Activated B cell treated with CpG ODN at 0.5 μM for 24 hours (primary cell): ENCODE data around the gene ANKRD34A. TPM values are rescaled to one million over a fixed set of nuclear protein-coding genes. Genes with fewer than 3 reads are reported as not detected.
A peak's percentile ranks its signal among the peaks of the same experiment; 100 is the strongest.
"Not testable (repeated sequence)": the region's sequence is repeated elsewhere in the genome, so short reads cannot be mapped to it uniquely, and the experiment has no call there.

Experiments used
- ATAC-seq: fragments of 200-7000 bp; cut with Tn5 transposase; one replicate; pipeline ENCODE4 v1.10.0; 2021; ENCODE audit warnings: low read depth, mild to moderate bottlenecking, moderate library complexity
- CTCF ChIA-PET: fragments of 350-600 bp; sonication (Branson Sonifier 250); formaldehyde crosslinking; loops from one replicate; lab custom pipeline; 2021; ENCODE audit warnings: antibody characterized with exemption; lab: Charles Lee
- POLR2A ChIA-PET: fragments of 350-600 bp; sonication (Branson Sonifier 250); formaldehyde crosslinking; loops from one replicate; lab custom pipeline; 2021; ENCODE audit warnings: antibody characterized with exemption; lab: Charles Lee
- DNase-seq: peaks from one replicate; pipeline ENCODE4 v3.0.0; 2022
- H3K27ac Mint-ChIP-seq: one replicate; pipeline ENCODE4 v1.8.0; 2020; ENCODE audit warnings: mixed read lengths
- H3K27me3 Mint-ChIP-seq: one replicate; pipeline ENCODE4 v1.8.0; 2021; ENCODE audit warnings: mixed read lengths
- H3K36me3 Mint-ChIP-seq: one replicate; pipeline ENCODE4 v1.8.0; 2021; ENCODE audit warnings: low read depth, mixed read lengths
- H3K4me1 Mint-ChIP-seq: one replicate; pipeline ENCODE4 v1.8.0; 2021; ENCODE audit warnings: mixed read lengths
- H3K4me3 Mint-ChIP-seq: one replicate; pipeline ENCODE4 v1.8.0; 2020; ENCODE audit warnings: mild to moderate bottlenecking, mixed read lengths
- H3K9me3 Mint-ChIP-seq: one replicate; pipeline ENCODE4 v1.8.0; 2020; ENCODE audit warnings: mixed read lengths
- intact Hi-C: fragments of 100-400 bp; cut with micrococcal nuclease; formaldehyde crosslinking; loops from one replicate; pipeline ENCODE4 v1.15.1; 2024
- total RNA-seq: library from RNA; stranded (reverse); gene quantifications from 2 replicates; pipeline ENCODE4 v1.2.3, GENCODE V29; 2022
- TF ChIP-seq, protein P1 (sequence below): fragments of 200-600 bp; IDR thresholded peaks from one replicate; pipeline ENCODE4 v1.8.0; 2022; ENCODE audit warnings: antibody characterized with exemption, mild to moderate bottlenecking

The ANKRD34A gene
- total RNA-seq, 1 donor from 2014 or later, result 1.4 TPM

DNA sequence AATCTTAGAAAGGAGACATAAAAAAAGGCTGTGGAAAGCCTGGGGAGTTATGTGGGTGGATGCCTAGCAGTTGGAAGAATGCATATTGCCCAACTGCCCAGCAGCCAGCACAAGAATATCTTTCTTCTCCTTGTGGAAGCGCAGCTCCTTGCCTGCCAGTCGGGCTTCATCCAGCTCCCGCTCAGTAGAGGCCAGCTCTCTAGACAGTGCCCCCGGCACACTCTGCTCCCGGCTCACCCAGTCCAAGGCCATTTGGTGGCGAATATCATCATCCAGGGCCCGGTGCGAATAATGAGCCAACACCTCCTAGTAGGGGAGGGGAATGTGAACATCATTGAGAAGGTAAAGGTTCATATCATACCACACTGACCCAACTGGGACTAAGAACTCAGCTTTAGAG, 28.1 kb downstream of the ANKRD34A start:
- intact Hi-C loops, result no loop called here
- H3K4me1 Mint-ChIP-seq, result peaks cover 20% of the 10 kb centered on the region
- DNase-seq (no peak), ATAC-seq (no peak)
- H3K36me3 Mint-ChIP-seq, result peaks cover 33% of the 10 kb centered on the region
- TF ChIP-seq, protein P1, sequence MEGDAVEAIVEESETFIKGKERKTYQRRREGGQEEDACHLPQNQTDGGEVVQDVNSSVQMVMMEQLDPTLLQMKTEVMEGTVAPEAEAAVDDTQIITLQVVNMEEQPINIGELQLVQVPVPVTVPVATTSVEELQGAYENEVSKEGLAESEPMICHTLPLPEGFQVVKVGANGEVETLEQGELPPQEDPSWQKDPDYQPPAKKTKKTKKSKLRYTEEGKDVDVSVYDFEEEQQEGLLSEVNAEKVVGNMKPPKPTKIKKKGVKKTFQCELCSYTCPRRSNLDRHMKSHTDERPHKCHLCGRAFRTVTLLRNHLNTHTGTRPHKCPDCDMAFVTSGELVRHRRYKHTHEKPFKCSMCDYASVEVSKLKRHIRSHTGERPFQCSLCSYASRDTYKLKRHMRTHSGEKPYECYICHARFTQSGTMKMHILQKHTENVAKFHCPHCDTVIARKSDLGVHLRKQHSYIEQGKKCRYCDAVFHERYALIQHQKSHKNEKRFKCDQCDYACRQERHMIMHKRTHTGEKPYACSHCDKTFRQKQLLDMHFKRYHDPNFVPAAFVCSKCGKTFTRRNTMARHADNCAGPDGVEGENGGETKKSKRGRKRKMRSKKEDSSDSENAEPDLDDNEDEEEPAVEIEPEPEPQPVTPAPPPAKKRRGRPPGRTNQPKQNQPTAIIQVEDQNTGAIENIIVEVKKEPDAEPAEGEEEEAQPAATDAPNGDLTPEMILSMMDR, result no peak
- no peaks in the 10 kb centered on the region for H3K9me3 Mint-ChIP-seq
- H3K27me3 Mint-ChIP-seq, result no peaks in the 10 kb centered on the region
- POLR2A ChIA-PET, result interaction anchor here (0.6 to 2.4 kb wide), 3 partner anchors 9 to 102 kb away, joined by 3 to 10 read pairs (median 7); partner anchors contain the start of genes LIX1L and RBM8A
- H3K4me3 Mint-ChIP-seq, result no peak overlapping the region
- no peak overlapping the region for H3K27ac Mint-ChIP-seq
- CTCF ChIA-PET, result no interaction called here

- ChIA-PET POLR2A (interaction anchor here (1.6 kb wide), 1 partner anchor 8 kb away, joined by 10 read pairs; the partner anchor contains the start of gene RBM8A), CTCF (no interaction called here)
- H3K36me3 Mint-ChIP-seq, result peaks cover 33% of the 10 kb centered on the region
- no peaks in the 10 kb centered on the region for H3K9me3 Mint-ChIP-seq
- no peak overlapping the region for H3K4me3 Mint-ChIP-seq
- H3K4me1 Mint-ChIP-seq, result peaks cover 22% of the 10 kb centered on the region
- TF ChIP-seq, protein P1, result no peak
- DNase-seq, result no peak
- no peaks in the 10 kb centered on the region for H3K27me3 Mint-ChIP-seq
- ATAC-seq, result no peak
- intact Hi-C loops, result no loop called here
- H3K27ac Mint-ChIP-seq, result no peak overlapping the region
Observed at GRCh38 chr1:145935708-145936107, 28.7 kb downstream of the ANKRD34A start.

GRCh38 chr1:145932522-145933009, 31.8 kb downstream of the ANKRD34A start:
- peak; percentile 42 for DNase-seq
- intact Hi-C loops, result loop anchor here (1.0 kb wide), 1 partner anchor 25 kb away; no protein-coding TSS in a partner anchor
- CTCF ChIA-PET, result interaction anchor here (2.7 kb wide), 1 partner anchor 25 kb away, joined by 7 read pairs; the partner anchor contains the start of gene LIX1L
- ATAC-seq, result peak; percentile 34
- POLR2A ChIA-PET, result interaction anchor here (0.7 to 3.0 kb wide), 7 partner anchors 14 to 652 kb away, joined by 3 to 10 read pairs (median 3); partner anchors contain the start of genes ANKRD34A, LIX1L, PEX11B and PIAS3
- Mint-ChIP-seq H3K36me3 (peaks cover 27% of the 10 kb centered on the region), H3K4me3 (peak overlapping the region; percentile 60), H3K27ac (peak overlapping the region; percentile 93), H3K4me1 (peaks cover 28% of the 10 kb centered on the region)
- not testable (repeated sequence) for H3K9me3 Mint-ChIP-seq, H3K27me3 Mint-ChIP-seq

- Mint-ChIP-seq H3K27ac (peak overlapping the region; percentile 74), H3K4me3 (no peak overlapping the region), H3K27me3 (no peaks in the 10 kb centered on the region), H3K36me3 (peaks cover 9% of the 10 kb centered on the region), H3K4me1 (peaks cover 23% of the 10 kb centered on the region), H3K9me3 (no peaks in the 10 kb centered on the region)
- CTCF ChIA-PET, result interaction anchor here (0.8 to 2.0 kb wide), 8 partner anchors 10 to 86 kb away, joined by 4 to 23 read pairs (median 8); partner anchors contain the start of genes ANKRD34A, LIX1L, NUDT17 and PEX11B
- POLR2A ChIA-PET, result interaction anchor here (0.6 to 5.3 kb wide), 40 partner anchors 8 to 647 kb away, joined by 3 to 128 read pairs (median 7); partner anchors contain the start of genes ANKRD34A, ANKRD35, ITGA10 and LIX1L
- ATAC-seq (no peak), DNase-seq (no peak)
- intact Hi-C loops, result loop anchor here (1.0 to 5.0 kb wide), 8 partner anchors 10 to 109 kb away; partner anchors contain the start of genes ANKRD34A, LIX1L, PEX11B and PIAS3
- TF ChIP-seq, protein P1, result no peak
Observed at GRCh38 chr1:145927916-145928643, 36.3 kb downstream of the ANKRD34A start.

- H3K27ac Mint-ChIP-seq, result peak within 1 kb of the TSS; percentile 74
- DNase-seq, result peak; percentile 77
- H3K36me3 Mint-ChIP-seq, result peaks cover 13% of the 10 kb centered on the region
- ChIA-PET POLR2A (interaction anchor here (0.6 to 5.3 kb wide), 44 partner anchors 9 to 646 kb away, joined by 3 to 128 read pairs (median 6); partner anchors contain the start of genes ANKRD34A, ANKRD35, ITGA10 and LIX1L), CTCF (interaction anchor here (0.8 to 2.0 kb wide), 9 partner anchors 9 to 87 kb away, joined by 4 to 23 read pairs (median 6); partner anchors contain the start of genes ANKRD34A, LIX1L, NUDT17 and PEX11B)
- no peaks in the 10 kb centered on the region for H3K27me3 Mint-ChIP-seq
- H3K4me3 Mint-ChIP-seq, result no peak within 1 kb of the TSS
- H3K9me3 Mint-ChIP-seq, result no peaks in the 10 kb centered on the region
- TF ChIP-seq, protein P1, result no peak
- peak; percentile 97 for ATAC-seq
- intact Hi-C loops, result loop anchor here (1.0 to 5.0 kb wide), 8 partner anchors 9 to 110 kb away; partner anchors contain the start of genes ANKRD34A, LIX1L, PEX11B and PIAS3
- H3K4me1 Mint-ChIP-seq, result peaks cover 15% of the 10 kb centered on the region
Observed at GRCh38 chr1:145927063-145927886, 37.1 kb downstream of the ANKRD34A start, which contains the start of gene RBM8A. Gene RBM8A (minus strand): TSS chr1:145927484. CDS start chr1:145927426, 58 bp downstream.
